NCI-H2107 (cell line): Measurements from ENCODE around the gene KLRC3.
"Not testable (repeated sequence)": the region's sequence is repeated elsewhere in the genome, so short reads cannot be mapped to it uniquely, and the experiment has no call there.

Experiments used
- DNase-seq: peaks from one replicate; lab custom pipeline; 2025; lab: John Stamatoyannopoulos, UW

KLRC3 gene

DNA sequence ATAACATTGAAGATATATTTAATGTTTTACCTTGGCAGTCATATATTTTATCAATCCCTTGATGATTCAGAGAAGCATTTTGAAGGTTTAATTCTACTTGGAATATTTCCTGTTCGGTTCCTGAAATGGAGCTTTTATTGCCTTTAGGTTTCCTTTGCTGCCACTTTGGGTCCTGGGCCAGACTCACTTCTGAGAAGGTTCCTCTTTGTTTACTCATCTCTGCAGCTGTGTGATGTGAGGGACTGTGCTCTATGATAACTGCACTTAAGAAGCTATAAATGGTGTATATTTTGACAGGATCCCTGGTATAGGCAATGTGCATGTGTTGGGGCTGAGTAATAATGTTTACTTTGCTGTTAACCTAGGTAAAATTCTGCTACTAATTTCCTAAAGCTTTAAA, at the start of gene KLRC3:
TSS of gene KLRC3 (minus strand) at position 262 of the 400 bp plus-strand sequence. CDS start at position 217, 45 bp downstream.
- not testable (repeated sequence) for DNase-seq

- no peak for DNase-seq
These were observed 49.3 kb upstream of the KLRC3 start for GRCh38 chr12:10469701-10470100.

DNA sequence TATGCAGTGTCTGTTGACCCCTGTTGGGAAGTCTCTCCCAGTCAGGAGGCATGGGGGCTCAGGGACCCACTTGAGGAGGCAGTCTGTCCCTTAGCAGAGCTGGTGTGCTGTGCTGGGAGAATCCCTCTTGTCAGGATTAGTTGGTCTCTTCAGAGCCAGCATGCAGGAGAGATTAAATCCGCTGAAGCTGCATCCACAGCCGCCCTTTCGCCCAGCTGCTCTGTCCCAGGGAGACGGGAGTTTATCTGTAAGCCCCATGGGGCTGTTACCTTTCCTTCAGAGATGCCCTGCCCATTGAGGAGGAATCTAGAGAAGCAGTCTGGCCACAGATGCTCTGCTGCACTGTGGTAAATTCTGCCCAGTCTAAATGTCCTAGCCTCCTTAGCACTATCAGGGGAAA, 45.9 kb upstream of the KLRC3 start:
- no peak for DNase-seq

- DNase-seq: no peak
These were observed 37.4 kb upstream of the KLRC3 start for GRCh38 chr12:10457760-10458159.

GRCh38 chr12:10456856-10457255, 36.5 kb upstream of the KLRC3 start:
- no peak for DNase-seq

DNA sequence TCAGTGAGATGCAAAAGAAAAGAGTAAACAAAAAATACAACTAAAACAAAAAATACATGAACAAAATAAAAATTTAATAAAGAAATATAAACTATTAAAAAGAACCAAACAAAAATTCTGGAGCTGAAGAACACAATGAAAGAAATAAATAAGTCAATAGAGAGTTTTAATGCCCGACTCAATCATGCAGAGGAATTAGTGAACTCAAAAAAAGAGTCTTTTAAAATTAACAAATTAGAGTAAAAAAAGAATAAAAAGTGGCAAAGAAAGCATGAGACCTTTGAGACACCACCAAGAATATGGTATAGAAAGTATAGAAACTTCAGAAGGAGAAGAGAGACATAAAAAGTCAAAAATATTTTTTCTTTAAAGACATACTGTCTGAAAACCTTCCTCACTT, 35.4 kb upstream of the KLRC3 start:
- DNase-seq: no peak

DNA sequence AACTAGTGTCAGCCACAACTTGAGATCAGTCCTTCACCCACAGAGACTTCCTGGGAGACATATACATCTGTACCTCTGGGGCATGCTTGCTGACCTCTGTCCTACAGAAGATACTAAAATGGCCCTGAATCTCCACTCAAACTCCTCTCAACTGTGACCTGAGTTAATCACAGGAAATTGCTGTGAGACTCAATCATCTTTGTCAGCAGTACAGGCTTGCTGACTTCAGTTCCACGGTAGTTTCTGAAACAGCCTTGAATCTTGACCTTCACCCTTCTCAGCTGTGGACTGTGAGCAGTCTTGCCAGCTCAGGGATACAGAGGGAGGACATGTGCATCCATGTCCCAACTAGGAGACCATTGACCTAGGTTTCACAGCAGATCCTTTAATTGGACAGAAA, 34.1 kb upstream of the KLRC3 start:
- DNase-seq: no peak

DNA sequence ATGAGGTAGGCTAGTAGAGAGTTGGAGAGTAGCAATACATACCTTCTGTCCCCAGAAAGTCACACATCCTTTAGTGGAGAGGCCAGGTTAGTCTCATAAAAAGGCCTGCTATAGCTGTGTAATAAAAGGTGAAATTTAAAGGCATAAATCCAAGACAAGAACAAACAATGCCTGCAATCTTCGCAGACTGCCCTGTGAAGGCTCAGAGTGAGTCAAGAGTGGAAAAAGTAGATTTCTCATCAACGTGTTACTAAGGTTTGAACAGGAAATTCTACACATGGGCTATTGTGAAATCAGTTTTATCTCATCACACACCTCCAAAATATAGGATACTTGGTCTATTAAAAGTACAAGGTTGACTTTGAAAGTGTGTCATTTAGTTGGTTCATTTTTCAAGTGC, 32.8 kb upstream of the KLRC3 start, which contains the start of gene KLRC1:
TSS of gene KLRC1 (minus strand) at position 222 of the 400 bp plus-strand sequence. CDS start 2,221 bp downstream, outside the sequence.
- DNase-seq: no peak

DNA sequence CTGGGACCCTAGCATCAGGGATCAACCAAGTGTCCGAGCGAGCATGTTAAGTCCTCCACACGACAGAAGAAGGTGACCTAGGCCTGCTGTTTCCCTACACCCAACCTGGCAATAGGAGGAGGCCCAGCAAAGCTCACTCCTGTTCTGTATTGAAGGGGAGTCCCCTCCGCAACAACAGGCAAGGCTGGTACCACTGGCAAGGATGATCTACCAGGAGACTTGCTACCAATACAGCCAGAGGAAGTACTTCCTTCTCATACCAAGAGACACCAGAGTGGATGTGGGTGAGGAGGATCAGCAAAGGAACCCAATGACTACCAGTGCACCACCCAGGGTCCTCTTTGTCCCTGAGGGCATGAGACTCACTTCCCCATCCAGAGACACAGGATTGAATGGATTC, 27.8 kb upstream of the KLRC3 start:
- DNase-seq: no peak

DNA sequence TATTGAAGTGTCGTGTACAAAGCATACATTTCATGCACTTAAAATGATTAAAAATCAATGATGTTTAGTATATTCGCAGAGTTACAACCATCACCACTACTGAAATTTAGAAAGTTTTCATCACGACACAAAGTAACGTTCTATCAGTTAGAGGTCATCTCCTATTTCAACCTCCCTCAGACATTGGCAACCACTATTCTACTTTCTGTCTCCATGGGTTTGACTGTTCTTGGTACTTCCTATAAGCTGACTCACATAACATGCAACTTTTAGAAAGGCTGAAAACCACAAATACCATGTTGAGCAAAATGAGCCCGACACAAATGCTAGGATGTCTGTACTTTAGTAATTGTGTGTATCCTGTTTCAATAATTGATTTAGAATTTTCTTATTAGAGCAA, 25.7 kb upstream of the KLRC3 start:
- DNase-seq: not testable (repeated sequence)

DNA sequence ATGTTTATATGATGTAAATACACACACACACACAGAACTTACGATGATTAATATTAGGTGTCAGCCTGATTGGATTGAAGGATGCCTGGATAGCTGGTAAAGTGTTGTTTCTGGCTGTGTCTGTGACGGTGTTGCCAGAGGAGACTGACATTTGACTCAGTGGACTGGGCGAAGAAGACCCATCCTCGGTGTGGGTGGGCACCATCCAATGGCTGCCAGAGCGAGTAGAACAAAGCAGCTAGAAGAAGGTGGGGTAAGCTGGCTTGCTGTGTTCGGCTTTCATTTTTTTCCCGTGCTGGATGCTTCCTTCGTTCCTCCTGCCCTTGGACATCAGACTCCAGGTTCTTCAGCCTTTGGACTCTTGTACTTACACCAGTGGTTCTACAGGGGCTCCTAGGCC, 20.7 kb upstream of the KLRC3 start:
- not testable (repeated sequence) for DNase-seq

DNA sequence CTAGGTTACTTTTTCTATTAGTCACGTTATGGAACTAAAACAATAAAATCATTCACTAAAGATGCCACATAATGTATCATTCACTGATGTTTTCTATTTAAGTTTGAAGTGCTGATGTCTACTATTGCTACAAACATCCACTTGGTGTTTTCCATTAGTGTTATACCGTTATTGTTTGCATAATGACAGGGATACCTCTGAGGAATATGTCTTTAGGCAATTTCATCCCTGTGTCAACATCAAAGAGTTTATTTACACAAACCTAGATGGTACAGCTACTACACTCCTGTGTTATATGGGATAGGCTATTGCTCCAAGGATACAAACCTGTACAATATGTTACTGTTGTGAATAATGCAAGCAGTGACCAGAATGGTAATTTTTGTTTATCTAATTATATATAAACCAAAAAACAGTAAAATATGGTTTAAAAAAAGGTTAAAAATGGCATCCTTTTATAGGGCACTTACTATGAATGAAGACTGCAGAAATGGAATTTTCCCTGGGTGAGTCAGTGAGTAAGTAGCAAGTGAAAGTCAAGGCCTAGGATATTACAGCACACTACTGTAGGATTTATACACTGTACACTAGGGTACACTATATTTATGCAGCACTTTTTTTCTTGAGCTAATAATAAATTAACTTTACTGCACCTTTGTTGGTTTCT, 19.3 kb upstream of the KLRC3 start:
- DNase-seq: not testable (repeated sequence)

GRCh38 chr12:10437601-10438000, 17.2 kb upstream of the KLRC3 start:
- DNase-seq: not testable (repeated sequence)

GRCh38 chr12:10435816-10436215, 15.4 kb upstream of the KLRC3 start, which contains the start of gene KLRC2:
KLRC2 (minus strand) TSS chr12:10436010; CDS start chr12:10435986, 24 bp downstream.
- DNase-seq: not testable (repeated sequence)

DNA sequence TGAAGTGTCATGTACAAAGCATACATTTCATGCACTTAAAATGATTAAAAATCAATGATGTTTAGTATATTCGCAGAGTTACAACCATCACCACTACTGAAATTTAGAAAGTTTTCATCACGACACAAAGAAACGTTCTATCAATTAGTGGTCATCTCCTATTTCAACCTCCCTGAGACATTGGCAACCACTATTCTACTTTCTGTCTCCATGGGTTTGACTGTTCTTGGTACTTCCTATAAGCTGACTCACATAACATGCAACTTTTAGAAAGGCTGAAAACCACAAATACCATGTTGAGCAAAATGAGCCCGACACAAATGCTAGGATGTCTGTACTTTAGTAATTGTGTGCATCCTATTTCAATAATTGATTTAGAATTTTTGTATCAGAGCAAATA, 10.2 kb upstream of the KLRC3 start:
- DNase-seq: not testable (repeated sequence)

GRCh38 chr12:10425938-10426337, 5.5 kb upstream of the KLRC3 start:
- DNase-seq: not testable (repeated sequence)

GRCh38 chr12:10424260-10424899, 4.0 kb upstream of the KLRC3 start:
- not testable (repeated sequence) for DNase-seq

DNA sequence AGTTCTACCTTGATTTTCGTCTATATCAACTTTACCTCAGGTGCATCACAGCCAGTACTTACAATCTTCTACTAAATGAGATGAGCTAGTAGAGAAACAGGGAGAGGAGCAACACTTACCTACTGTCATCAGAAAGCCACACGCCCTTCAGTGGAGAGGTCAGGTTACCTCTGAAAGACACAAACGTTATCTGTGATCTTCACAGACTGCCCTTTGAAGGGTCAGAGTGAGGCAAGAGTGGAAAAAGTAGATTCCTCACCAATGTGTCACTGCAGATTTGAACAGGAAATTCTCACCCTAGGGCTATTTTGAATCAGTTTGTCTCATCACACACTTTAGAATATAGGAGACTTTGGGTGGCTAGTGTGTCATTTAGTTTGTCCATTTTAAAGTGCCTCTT, 1.8 kb upstream of the KLRC3 start:
- DNase-seq: not testable (repeated sequence)

DNA sequence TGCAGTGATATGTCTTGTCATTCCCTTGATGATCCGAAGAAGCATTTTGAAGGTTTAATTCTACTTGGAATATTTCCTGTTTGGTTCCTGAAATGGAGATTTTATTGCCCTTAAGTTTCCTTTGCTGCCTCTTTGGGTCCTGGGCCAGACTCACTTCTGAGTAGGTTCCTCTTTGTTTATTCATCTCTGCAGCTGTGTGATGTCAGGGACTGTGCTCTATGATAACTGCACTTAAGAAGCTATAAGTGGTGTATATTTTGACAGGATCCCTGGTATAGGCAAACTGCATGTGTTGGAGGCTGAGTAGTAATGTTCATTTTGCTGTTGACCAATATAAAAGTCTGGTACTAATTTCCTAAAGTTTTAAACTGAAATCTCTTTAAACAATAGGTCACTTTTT, 11.0 kb downstream of the KLRC3 start, which contains the start of gene KLRC4:
TSS of gene KLRC4 (minus strand) at position 366 of the 400 bp plus-strand sequence. CDS start at position 184, 182 bp downstream.
- DNase-seq: no peak

GRCh38 chr12:10408842-10409241, 11.6 kb downstream of the KLRC3 start:
- no peak for DNase-seq

- DNase-seq: no peak
These were observed 13.7 kb downstream of the KLRC3 start for GRCh38 chr12:10406725-10407124.

GRCh38 chr12:10405294-10405693, 15.1 kb downstream of the KLRC3 start:
- DNase-seq: no peak

- no peak for DNase-seq
These were observed 15.6 kb downstream of the KLRC3 start for GRCh38 chr12:10404798-10405197.
